Neural crest cell (in vitro differentiated cells): Measurements from ENCODE around the gene YPEL4. TPM values are rescaled to one million over a fixed set of nuclear protein-coding genes. Genes with fewer than 3 reads are reported as not detected.
A peak's percentile ranks its signal among the peaks of the same experiment; 100 is the strongest.

Experiments
- DNase-seq: peaks from one replicate; pipeline ENCODE4 v3.0.0; 2021; ENCODE audit warnings: low read depth, mixed read lengths, low spot score
- H3K27ac Mint-ChIP-seq: one replicate; pipeline ENCODE4 v1.8.0; 2021; ENCODE audit warnings: mild to moderate bottlenecking, mixed read lengths; ENCODE audit not compliant: unreplicated experiment
- H3K27me3 Mint-ChIP-seq: 2 replicates; pipeline ENCODE4 v1.8.0; 2021; ENCODE audit warnings: low read depth, mild to moderate bottlenecking, mixed read lengths
- H3K36me3 Mint-ChIP-seq: 2 replicates; pipeline ENCODE4 v1.8.0; 2021; ENCODE audit warnings: low read depth, mild to moderate bottlenecking, mixed read lengths
- H3K4me1 Mint-ChIP-seq: 2 replicates; pipeline ENCODE4 v1.8.0; 2021; ENCODE audit warnings: mixed read lengths
- H3K4me3 Mint-ChIP-seq: one replicate; pipeline ENCODE4 v1.8.0; 2021; ENCODE audit warnings: mild to moderate bottlenecking, mixed read lengths
- H3K9me3 Mint-ChIP-seq: 2 replicates; pipeline ENCODE4 v1.8.0; 2021; ENCODE audit warnings: mixed read lengths
- CTCF ChIP-seq: fragments of 200-600 bp; sonication (generic); conservative IDR thresholded peaks from 2 replicates; pipeline ENCODE4 v1.5.0; 2021; ENCODE audit warnings: antibody characterized with exemption, mild to moderate bottlenecking
- total RNA-seq: library from RNA; stranded (reverse); gene quantifications from 2 replicates; pipeline ENCODE4 v1.2.1, GENCODE V29; 2021

Gene YPEL4
- total RNA-seq, 1 donor from 2014 or later, result 0.37 TPM

- H3K36me3 Mint-ChIP-seq, result peaks cover 7% of the 10 kb centered on the region
- H3K4me1 Mint-ChIP-seq, result no peaks in the 10 kb centered on the region
- no peaks in the 10 kb centered on the region for H3K27me3 Mint-ChIP-seq
- no peak overlapping the region for H3K27ac Mint-ChIP-seq
- no peak for DNase-seq
- TF ChIP-seq CTCF, result no peak
- no peaks in the 10 kb centered on the region for H3K9me3 Mint-ChIP-seq
- no peak overlapping the region for H3K4me3 Mint-ChIP-seq
Observed at GRCh38 chr11:57675176-57675941, 25.6 kb upstream of the YPEL4 start.

GRCh38 chr11:57674251-57674650 lies 24.5 kb upstream of the YPEL4 start:
- Mint-ChIP-seq H3K9me3 (no peaks in the 10 kb centered on the region), H3K4me1 (peaks cover under 1% of the 10 kb centered on the region), H3K4me3 (no peak overlapping the region), H3K27ac (no peak overlapping the region), H3K27me3 (no peaks in the 10 kb centered on the region), H3K36me3 (peaks cover 7% of the 10 kb centered on the region)
- no peak for TF ChIP-seq CTCF
- DNase-seq, result no peak

GRCh38 chr11:57668434-57668782 lies 18.7 kb upstream of the YPEL4 start:
- Mint-ChIP-seq H3K9me3 (no peaks in the 10 kb centered on the region), H3K27ac (peak overlapping the region; percentile 100)
- no peak for TF ChIP-seq CTCF

GRCh38 chr11:57667736-57668433 lies 18.2 kb upstream of the YPEL4 start, which contains the start of gene ZDHHC5:
Gene ZDHHC5 (plus strand): TSS chr11:57668114. CDS start chr11:57673091, 4,977 bp downstream.
- H3K36me3 Mint-ChIP-seq, result peaks cover under 1% of the 10 kb centered on the region
- H3K4me1 Mint-ChIP-seq, result peaks cover 22% of the 10 kb centered on the region
- peak; percentile 96 for DNase-seq
- TF ChIP-seq CTCF, result peak; percentile 57
- peak within 1 kb of the TSS; percentile 98 for H3K4me3 Mint-ChIP-seq
- H3K27ac Mint-ChIP-seq, result peak within 1 kb of the TSS; percentile 100
- H3K9me3 Mint-ChIP-seq, result no peaks in the 10 kb centered on the region
- peaks cover 4% of the 10 kb centered on the region for H3K27me3 Mint-ChIP-seq

More at GRCh38 chr11:57668434-57668782, 18.7 kb upstream of the YPEL4 start:
- Mint-ChIP-seq H3K36me3 (peaks cover 5% of the 10 kb centered on the region), H3K4me3 (peak overlapping the region; percentile 98), H3K4me1 (peaks cover 22% of the 10 kb centered on the region), H3K27me3 (peaks cover 4% of the 10 kb centered on the region)
- DNase-seq, result no peak

GRCh38 chr11:57667117-57667735 lies 17.5 kb upstream of the YPEL4 start:
- H3K36me3 Mint-ChIP-seq, result no peaks in the 10 kb centered on the region
- H3K9me3 Mint-ChIP-seq, result no peaks in the 10 kb centered on the region
- no peak for TF ChIP-seq CTCF
- H3K4me1 Mint-ChIP-seq, result peaks cover 22% of the 10 kb centered on the region
- peak; percentile 81 for DNase-seq
- peak overlapping the region; percentile 98 for H3K4me3 Mint-ChIP-seq
- H3K27ac Mint-ChIP-seq, result peak overlapping the region; percentile 100
- peaks cover 4% of the 10 kb centered on the region for H3K27me3 Mint-ChIP-seq
